Left kidney (tissue), 2 donors: ENCODE results near the gene ITGB3. TPM values are rescaled to one million over a fixed set of nuclear protein-coding genes. Genes with fewer than 3 reads are reported as not detected.
A peak's percentile ranks its signal among the peaks of the same experiment; 100 is the strongest.

Experiments used
- DNase-seq: peaks from one replicate; pipeline ENCODE4 v3.0.0-alpha.2; 2013
- polyA plus RNA-seq: library from polyadenylated mRNA; unstranded; fragments of 120-200 nt; gene quantifications from one replicate; pipeline ENCODE4 v1.2.1, GENCODE V29; 2013; ENCODE audit not compliant: insufficient read length

Gene ITGB3
- polyA plus RNA-seq, 1 donor = 21.8 TPM

- no peak for DNase-seq
These were observed 45.1 kb downstream of the ITGB3 start for GRCh38 chr17:47298712-47299111.

- DNase-seq = no peak
These were observed 45.7 kb downstream of the ITGB3 start for GRCh38 chr17:47299239-47299910.

DNA sequence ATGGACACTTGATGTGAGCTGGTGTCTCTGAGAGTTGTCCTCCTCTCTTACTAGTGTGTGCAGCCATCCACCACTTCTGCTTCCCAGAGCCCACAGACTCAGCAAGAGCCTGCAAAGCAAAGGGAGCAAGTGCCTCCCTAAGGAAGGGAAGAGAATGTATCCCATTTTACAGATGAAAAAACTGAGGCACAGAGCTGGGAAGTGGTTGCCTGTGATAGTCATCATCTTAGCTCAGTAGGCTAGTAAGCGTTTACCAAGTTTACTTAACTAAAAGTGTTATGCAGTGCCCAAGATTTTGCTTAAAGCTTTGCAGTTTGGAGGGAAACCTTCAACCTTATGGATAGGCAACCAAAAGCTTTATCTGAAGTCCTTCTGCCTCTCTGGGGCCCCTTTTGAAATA is 47.1 kb downstream of the ITGB3 start:
- no peak for DNase-seq

- no peak for DNase-seq
These were observed 47.5 kb downstream of the ITGB3 start for GRCh38 chr17:47301161-47301560.

DNA sequence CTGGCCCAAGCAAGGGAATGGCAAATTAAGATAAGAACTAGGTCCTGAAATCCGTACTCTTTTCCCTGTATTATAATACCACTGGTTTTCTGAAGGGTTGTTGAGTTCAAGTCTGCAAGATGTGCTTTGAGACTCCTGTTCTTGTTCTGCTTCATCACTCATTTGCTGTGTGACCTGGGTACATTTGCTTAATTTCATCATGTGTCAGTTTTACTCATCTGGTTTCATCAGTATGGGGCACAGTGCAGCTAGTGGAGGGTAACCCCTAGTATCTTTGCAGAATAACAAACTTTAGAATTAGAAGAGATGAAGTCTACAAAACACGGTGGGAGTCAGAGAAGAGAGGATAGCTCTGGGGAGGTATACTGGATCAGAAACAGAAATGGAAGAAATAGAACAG is 48.2 kb downstream of the ITGB3 start:
- no peak for DNase-seq

- no peak for DNase-seq
These were observed 50.6 kb downstream of the ITGB3 start for GRCh38 chr17:47304186-47304585.

DNA sequence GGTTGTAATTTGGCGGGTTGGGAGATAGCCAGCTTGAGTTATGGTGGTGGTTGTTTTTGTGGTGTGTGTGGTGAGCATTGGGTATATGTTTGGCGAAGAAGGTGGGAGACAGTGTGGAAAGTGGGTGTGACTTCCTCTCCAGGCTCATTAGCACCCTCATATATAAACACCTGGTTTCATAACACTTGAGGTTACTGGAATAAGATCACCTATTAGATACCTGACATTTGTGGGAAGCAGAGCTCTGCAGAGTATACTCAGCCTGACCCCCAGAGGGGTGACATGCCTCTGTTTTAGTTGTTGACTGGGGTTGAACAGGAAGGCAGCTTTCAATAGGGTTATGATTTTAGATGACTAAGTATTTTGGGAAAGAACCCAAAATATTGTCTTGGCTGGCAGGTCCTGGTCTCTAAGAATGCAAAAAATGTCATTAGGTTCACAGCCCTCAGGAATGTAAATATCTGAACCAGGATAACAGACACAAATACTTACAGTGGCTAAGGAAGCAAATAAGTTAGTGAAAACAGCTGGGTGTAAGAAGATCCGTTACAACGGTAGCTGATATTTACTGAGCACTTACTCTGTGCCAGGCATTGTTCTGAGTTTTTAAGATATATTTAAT is 51.8 kb downstream of the ITGB3 start:
- no peak for DNase-seq

- no peak for DNase-seq
These were observed 56.6 kb downstream of the ITGB3 start for GRCh38 chr17:47310186-47310733.

DNA sequence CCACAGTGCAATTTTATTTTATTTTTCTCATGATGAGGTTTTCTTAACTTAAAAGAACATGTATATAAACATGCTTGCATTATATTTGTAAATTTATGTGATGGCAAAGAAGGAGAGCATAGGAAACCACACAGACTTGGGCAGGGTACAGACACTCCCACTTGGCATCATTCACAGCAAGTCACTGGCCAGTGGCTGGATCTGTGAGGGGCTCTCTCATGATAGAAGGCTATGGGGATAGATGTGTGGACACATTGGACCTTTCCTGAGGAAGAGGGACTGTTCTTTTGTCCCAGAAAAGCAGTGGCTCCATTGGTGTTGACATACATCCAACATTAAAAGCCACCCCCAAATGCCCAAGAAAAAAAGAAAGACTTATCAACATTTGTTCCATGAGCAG is 57.8 kb downstream of the ITGB3 start:
- DNase-seq = no peak

DNA sequence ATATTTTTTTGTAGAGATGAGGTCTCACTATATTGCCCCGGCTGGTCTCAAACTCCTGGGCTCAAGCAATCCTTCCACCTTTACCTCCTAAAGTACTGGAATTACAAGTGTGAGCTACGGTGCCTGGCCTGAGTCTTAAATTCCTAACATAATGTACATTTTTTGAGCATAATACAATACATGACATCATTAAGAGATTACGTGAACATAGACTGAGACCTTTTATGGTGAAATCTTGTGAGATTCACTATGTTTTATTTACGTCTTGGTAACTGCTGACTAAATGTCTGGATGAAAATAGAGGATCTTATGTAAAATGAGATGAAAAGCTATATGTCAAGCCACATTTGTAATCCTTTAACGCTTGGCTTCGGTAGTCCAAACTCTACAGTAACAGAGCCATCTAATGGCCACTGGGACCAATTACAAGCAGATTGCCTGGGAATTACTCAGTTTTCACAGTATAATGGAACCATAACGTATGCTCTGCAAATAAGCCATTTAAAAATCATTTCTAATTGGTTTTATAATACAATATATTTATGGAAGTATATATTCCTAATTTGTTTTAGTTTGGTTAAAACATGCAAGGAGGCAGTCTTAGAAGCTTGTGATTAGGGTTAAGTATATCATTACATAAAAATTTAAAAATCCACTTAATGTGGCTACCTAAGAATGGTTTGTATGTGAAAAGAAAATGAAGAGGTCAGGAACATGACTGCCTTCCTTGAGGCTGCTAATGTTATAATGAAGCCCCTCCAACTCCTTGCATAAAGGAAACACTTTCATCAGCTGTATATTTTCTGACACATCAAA is 62.0 kb downstream of the ITGB3 start:
- DNase-seq = peak; percentile 65

- DNase-seq = no peak
These were observed 62.7 kb downstream of the ITGB3 start for GRCh38 chr17:47316311-47316710.

GRCh38 chr17:47317119-47317518 is 63.5 kb downstream of the ITGB3 start:
- DNase-seq = no peak

- no peak for DNase-seq
These were observed 64.7 kb downstream of the ITGB3 start for GRCh38 chr17:47318197-47318918.

DNA sequence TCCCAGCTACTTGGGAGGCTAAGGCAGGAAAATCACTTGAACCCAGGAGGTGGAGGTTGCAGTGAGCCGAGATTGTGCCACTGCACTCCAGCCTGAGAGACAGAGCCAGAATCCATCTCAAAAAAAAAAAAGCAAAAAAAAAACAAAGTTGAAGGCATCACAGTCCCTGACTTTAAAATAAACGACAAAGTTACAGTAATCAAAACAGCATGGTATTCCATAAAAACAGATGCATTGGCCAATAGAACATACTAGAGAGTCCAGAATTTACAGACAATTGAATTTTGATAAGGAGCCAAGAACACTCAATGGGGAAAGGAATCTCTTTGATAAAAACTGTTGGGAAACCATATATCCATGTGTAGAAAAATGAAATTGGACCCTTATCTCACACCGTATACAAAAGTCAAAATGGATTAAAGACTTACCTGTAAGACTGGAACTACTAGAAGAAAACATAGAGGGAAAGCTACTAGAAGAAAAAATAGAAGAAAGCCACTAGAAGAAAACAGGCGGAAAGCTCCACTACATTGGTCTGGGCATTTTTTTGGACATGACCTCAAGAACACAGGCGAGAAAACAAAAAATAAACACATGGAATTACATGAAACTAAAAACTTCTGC is 67.4 kb downstream of the ITGB3 start:
- no peak for DNase-seq

- DNase-seq = peak; percentile 91
These were observed 70.0 kb downstream of the ITGB3 start, which contains the start of gene EFCAB13 for GRCh38 chr17:47323382-47324223. EFCAB13 (plus strand) TSS chr17:47323955; CDS start chr17:47328354, 4,399 bp downstream.

DNA sequence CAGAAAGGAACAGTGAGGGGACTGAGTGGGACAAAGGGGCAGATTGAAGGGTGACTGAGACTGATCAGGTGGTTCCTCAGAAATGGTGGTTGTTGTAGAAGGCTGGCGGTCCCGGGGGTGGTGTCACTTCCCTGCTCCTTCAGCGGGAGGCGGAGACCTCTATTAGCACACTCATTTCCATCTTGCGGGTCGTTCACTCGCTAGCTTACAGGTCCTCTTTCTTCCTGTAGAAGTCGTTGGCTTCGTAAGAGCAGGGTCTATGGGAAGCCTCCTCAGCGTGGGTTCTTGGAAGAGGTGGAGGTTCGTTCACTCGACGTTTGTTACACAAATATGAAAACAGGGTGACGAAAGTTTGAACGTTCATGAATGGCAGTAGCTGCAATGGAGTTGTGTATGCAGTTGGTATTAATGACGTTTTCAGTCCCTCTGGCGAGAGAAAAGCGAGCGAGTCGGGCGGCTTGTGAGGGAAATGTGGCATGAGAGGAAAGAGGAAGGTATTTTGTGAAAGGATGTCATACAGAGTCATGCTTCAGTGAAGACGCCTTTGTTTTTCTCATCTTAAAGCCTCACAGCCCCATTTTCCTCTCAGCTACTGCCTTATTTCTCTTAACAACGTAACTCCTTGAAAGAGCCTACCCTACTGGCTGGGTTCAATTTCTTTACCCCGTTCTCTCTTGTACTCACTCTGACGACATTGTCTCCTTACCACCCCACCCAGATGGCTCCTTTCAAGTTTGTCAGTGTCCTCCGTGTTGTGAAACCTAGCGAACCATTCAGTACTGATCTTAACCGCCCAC is 70.8 kb downstream of the ITGB3 start:
- DNase-seq = peak; percentile 57

DNA sequence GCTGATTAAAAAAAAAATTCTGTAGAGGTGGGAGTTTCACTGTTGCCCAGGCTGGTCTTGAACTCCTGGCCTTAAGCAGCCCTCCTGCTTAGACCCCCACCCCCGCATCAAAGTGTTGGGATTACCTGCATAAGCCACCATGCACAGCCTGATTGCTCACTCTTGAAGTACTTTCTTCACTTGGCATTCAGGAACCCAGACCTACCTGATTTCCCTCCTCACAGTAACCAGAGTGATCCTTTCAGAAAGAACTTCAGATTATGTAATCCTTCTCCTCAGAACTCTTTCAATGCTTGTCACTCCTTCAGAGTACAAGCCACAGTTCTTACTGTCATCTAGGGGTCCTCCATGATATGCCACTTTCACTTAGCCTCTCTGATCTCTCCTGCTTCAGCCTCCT is 71.5 kb downstream of the ITGB3 start:
- no peak for DNase-seq

GRCh38 chr17:47330548-47330947 is 76.9 kb downstream of the ITGB3 start:
- no peak for DNase-seq

DNA sequence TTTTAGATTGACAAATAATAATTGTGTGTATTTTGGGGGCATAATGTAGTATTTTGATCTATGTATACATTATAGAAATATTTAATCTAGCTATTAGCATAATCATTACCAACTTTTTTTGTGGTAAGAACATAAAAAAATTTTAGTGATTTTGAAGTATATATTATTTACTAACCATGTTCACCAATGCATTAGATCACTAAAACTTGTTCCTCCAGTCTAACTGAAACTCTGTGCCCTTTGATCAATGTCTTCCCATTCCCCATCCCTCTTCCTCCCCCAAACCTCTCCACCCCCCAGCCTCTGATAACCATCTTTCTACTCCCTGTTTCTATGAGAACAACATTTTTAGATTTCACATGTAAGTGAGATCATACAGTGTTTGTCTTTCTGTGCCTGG is 78.7 kb downstream of the ITGB3 start:
- no peak for DNase-seq
